CD4-positive, alpha-beta memory T cell (primary cell): ENCODE data around the gene GP1BB. TPM values are rescaled to one million over a fixed set of nuclear protein-coding genes. Genes with fewer than 3 reads are reported as not detected.
"Not testable (repeated sequence)": the region's sequence is repeated elsewhere in the genome, so short reads cannot be mapped to it uniquely, and the experiment has no call there.

Source experiments
- CTCF ChIA-PET: fragments of 350-600 bp; sonication (Branson Sonifier 250); formaldehyde crosslinking; loops from one replicate; lab custom pipeline; 2021; ENCODE audit warnings: inconsistent platforms; ENCODE audit not compliant: partially characterized antibody; lab: Charles Lee
- POLR2A ChIA-PET: fragments of 350-600 bp; sonication (Branson Sonifier 250); formaldehyde crosslinking; loops from one replicate; lab custom pipeline; 2021; ENCODE audit not compliant: partially characterized antibody; lab: Charles Lee
- DNase-seq, 5 donors: peaks; one replicate each; pipeline versions ENCODE4 v3.0.0 to v3.0.0-alpha.2; 2020 to 2022; ENCODE audit warnings: mixed read lengths in 1 of 5
- H3K27ac ChIP-seq: one replicate; pipeline ENCODE4 v1.7.0; 2013; ENCODE audit warnings: low read depth, low read length
- H3K27me3 ChIP-seq: 2 replicates; pipeline ENCODE4 v1.7.0; 2013; ENCODE audit warnings: mild to moderate bottlenecking, low read length, moderate library complexity; ENCODE audit not compliant: insufficient read depth
- H3K36me3 ChIP-seq: 2 replicates; pipeline ENCODE4 v1.7.0; 2013; ENCODE audit warnings: mild to moderate bottlenecking, low read length, moderate library complexity; ENCODE audit not compliant: insufficient read depth
- H3K4me1 ChIP-seq: 2 replicates; pipeline ENCODE4 v1.7.0; 2013; ENCODE audit warnings: mild to moderate bottlenecking, low read length, moderate library complexity; ENCODE audit not compliant: insufficient read depth
- H3K4me3 ChIP-seq, 2 donors: one replicate each; pipeline ENCODE4 v1.7.0; 2013; ENCODE audit warnings: low read length in 2 of 2, mild to moderate bottlenecking in 1 of 2
- H3K9me3 ChIP-seq, 2 donors: one replicate each; pipeline ENCODE4 v1.7.0; 2013; ENCODE audit warnings: low read length in 2 of 2, control low read depth in 1 of 2; ENCODE audit not compliant: control insufficient read depth in 1 of 2
- H3K27ac Mint-ChIP-seq, 7 donors: one replicate each; pipeline ENCODE4 v1.8.0; 2020 to 2021; ENCODE audit warnings: mixed read lengths in 7 of 7, mild to moderate bottlenecking in 6 of 7, inconsistent platforms in 3 of 7, moderate library complexity in 3 of 7
- H3K27me3 Mint-ChIP-seq, 2 donors: one replicate each; pipeline ENCODE4 v1.8.0; 2020 to 2021; ENCODE audit warnings: mixed read lengths in 2 of 2
- H3K36me3 Mint-ChIP-seq, 2 donors: one replicate each; pipeline ENCODE4 v1.8.0; 2020 to 2021; ENCODE audit warnings: mixed read lengths in 2 of 2, inconsistent platforms in 1 of 2, mild to moderate bottlenecking in 1 of 2
- H3K4me1 Mint-ChIP-seq, 4 donors: one replicate each; pipeline ENCODE4 v1.8.0; 2020 to 2021; ENCODE audit warnings: mixed read lengths in 4 of 4, mild to moderate bottlenecking in 1 of 4
- H3K4me3 Mint-ChIP-seq, 8 donors: one replicate each; pipeline ENCODE4 v1.8.0; 2020 to 2021; ENCODE audit warnings: mixed read lengths in 8 of 8, mild to moderate bottlenecking in 7 of 8, moderate library complexity in 6 of 8, inconsistent platforms in 3 of 8
- H3K9me3 Mint-ChIP-seq, 8 donors: one replicate each; pipeline ENCODE4 v1.8.0; 2020 to 2021; ENCODE audit warnings: mixed read lengths in 8 of 8, mild to moderate bottlenecking in 5 of 8, inconsistent platforms in 3 of 8, moderate library complexity in 1 of 8
- intact Hi-C: fragments of 100-400 bp; cut with micrococcal nuclease; formaldehyde crosslinking; loops from one replicate; pipeline ENCODE4 v1.15.1; 2023
- polyA plus RNA-seq, 2 donors: library from polyadenylated mRNA; unstranded; fragments of 300-500 nt; fragmentation: Illumina TruSeq; gene quantifications; one replicate each; pipeline ENCODE4 v1.2.3, GENCODE V29; 2021
- total RNA-seq, 2 experiments: library from RNA; stranded (reverse); gene quantifications; one replicate each; pipeline ENCODE4 v1.2.3, GENCODE V29; 2021

Gene GP1BB
- total and polyA plus RNA-seq, 4 experiments from 2014 or later = not detected

DNA sequence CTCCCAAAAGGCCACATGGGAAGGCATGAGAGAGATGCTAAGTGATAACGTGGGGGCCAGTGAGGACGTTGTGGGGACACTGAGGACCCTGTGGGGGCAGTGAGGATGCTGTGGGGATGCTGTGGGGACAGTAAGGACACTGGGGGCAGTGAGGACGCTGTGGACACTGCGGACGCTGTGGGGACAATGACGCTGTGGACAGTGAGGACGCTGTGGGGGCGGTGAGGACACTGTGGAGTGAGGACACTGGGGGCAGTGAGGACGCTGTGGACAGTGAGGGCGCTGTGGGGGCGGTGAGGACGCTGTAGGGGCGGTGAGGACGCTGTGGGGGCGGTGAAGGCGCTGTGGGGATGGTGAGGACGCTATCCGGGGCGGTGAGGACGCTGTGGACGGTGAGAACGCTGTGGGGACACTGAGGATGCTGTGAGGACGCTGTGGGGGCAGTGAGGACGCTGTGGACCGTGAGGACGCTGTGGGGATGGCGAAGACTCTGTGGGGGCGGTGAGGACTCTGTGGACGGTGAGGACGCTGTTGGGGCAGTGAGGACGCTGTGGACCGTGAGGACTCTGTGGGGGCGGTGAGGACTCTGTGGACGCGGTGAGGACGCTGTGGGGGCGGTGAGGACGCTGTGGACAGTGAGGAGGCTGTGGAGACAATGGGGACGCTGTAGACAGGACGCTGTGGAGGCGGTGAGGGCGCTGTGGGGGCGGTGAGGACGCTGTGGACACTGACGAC, 1.8 kb downstream of the GP1BB start:
- H3K4me3 Mint-ChIP-seq = peak overlapping the region in 6 of 8 donors; percentile 7 to 63 (median 56)
- CTCF ChIA-PET = no interaction called here
- H3K27me3 ChIP-seq = peaks cover 5% of the 10 kb centered on the region

DNA sequence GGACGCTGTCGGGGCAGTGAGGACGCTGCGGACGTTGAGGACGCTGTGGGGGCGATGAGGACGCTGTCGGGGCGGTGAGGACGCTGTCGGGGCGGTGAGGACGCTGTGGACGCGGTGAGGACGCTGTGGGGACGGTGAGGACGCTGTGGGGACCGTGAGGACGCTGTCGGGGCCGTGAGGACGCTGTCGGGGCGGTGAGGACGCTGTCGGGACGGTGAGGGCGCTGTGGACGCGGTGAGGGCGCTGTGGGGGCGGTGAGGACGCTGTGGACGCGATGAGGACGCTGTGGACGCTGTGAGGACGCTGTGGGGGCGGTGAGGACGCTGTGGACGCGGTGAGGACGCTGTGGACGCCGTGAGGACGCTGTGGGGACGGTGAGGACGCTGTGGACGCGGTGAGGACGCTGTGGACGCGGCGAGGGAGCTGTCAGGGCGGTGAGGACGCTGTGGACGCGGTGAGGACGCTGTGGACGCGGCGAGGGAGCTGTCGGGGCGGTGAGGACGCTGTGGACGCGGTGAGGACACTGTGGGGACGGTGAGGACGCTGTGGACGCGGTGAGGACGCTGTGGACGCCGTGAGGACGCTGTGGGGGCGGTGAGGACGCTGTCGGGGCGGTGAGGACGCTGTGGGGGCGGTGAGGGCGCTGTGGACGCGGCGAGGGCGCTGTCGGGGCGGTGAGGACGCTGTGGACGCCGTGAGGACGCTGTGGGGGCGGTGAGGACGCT, 2.9 kb downstream of the GP1BB start:
- peaks cover 20% of the 10 kb centered on the region for H3K4me1 ChIP-seq
- DNase-seq, H3K4me3 Mint-ChIP-seq, intact Hi-C loops, H3K9me3 Mint-ChIP-seq, H3K9me3 ChIP-seq, CTCF ChIA-PET, H3K27me3 ChIP-seq, H3K36me3 Mint-ChIP-seq, H3K27ac ChIP-seq, POLR2A ChIA-PET, H3K36me3 ChIP-seq, H3K4me3 ChIP-seq: not testable (repeated sequence)
- H3K4me1 Mint-ChIP-seq = peaks cover 2 to 20% (median 12%) of the 10 kb centered on the region in 4 donors
- peak overlapping the region in 1 of 7 donors; percentile 31 for H3K27ac Mint-ChIP-seq
- H3K27me3 Mint-ChIP-seq = peaks cover 18 to 21% of the 10 kb centered on the region in 2 donors

More for the DNA sequence above, 1.8 kb downstream of the GP1BB start:
- intact Hi-C loops = no loop called here
- Histone ChIP-seq H3K36me3 (no peaks in the 10 kb centered on the region), H3K9me3 (no peaks in the 10 kb centered on the region), H3K4me3 (no peak overlapping the region), H3K27ac (no peak overlapping the region), H3K4me1 (peaks cover 9% of the 10 kb centered on the region)
- peaks cover 2 to 26% (median 9%) of the 10 kb centered on the region in 4 donors for H3K4me1 Mint-ChIP-seq
- H3K27ac Mint-ChIP-seq = no peak overlapping the region
- POLR2A ChIA-PET = no interaction called here
- H3K9me3 Mint-ChIP-seq = peaks cover 0 to 4% (median 0%) of the 10 kb centered on the region in 8 donors
- H3K36me3 Mint-ChIP-seq = no peaks in the 10 kb centered on the region
- no peak for DNase-seq
- peaks cover 27% of the 10 kb centered on the region in 2 donors for H3K27me3 Mint-ChIP-seq

DNA sequence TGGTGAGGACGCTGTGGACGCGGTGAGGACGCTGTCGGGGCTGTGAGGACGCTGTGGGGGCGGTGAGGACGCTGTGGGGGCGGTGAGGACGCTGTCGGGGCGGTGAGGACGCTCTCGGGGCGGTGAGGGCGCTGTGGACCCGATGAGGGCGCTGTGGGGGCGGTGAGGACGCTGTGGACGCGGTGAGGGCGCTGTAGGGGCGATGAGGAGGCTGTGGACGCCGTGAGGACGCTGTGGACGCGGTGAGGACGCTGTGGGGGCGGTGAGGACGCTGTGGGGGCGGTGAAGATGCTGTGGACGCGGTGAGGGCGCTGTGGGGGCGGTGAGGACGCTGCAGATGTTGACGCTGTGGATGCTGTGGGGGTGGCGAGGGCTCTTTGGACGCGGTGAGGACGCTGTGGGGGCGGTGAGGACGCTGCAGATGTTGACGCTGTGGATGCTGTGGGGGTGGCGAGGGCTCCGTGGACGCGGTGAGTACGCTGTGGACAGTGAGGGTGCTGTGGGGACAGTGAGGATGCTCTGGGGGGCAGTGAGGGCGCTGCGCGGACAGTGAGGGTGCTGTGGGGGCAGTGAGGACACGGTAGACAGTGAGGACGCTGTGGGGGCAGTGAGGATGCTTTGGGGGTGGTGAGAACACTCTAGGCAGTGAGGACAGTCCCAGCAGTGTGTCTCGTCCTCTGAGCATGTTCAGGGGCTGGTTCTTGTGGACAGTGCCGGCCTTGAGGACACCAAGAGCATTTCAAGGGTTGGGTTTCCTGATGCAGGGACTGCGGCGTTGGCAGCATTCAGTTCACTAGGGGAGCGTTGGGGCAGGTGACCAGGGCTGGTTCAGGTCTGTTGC, 4.2 kb downstream of the GP1BB start:
- peak overlapping the region in 1 of 7 donors; percentile 23 for H3K27ac Mint-ChIP-seq
- no peak overlapping the region for H3K27ac ChIP-seq
- peaks cover 14 to 15% of the 10 kb centered on the region in 2 donors for H3K27me3 Mint-ChIP-seq
- H3K4me3 ChIP-seq = no peak overlapping the region
- peaks cover 19% of the 10 kb centered on the region for H3K4me1 ChIP-seq
- peaks cover 2 to 19% (median 11%) of the 10 kb centered on the region in 4 donors for H3K4me1 Mint-ChIP-seq
- no peaks in the 10 kb centered on the region for H3K9me3 ChIP-seq
- no peak for DNase-seq
- ChIA-PET POLR2A (no interaction called here), CTCF (no interaction called here)
- H3K36me3 Mint-ChIP-seq = no peaks in the 10 kb centered on the region
- peaks cover 0 to 4% (median 0%) of the 10 kb centered on the region in 8 donors for H3K9me3 Mint-ChIP-seq
- intact Hi-C loops = no loop called here
- peak overlapping the region in 1 of 8 donors; percentile 52 for H3K4me3 Mint-ChIP-seq
- H3K36me3 ChIP-seq = no peaks in the 10 kb centered on the region
- peaks cover 5% of the 10 kb centered on the region for H3K27me3 ChIP-seq

DNA sequence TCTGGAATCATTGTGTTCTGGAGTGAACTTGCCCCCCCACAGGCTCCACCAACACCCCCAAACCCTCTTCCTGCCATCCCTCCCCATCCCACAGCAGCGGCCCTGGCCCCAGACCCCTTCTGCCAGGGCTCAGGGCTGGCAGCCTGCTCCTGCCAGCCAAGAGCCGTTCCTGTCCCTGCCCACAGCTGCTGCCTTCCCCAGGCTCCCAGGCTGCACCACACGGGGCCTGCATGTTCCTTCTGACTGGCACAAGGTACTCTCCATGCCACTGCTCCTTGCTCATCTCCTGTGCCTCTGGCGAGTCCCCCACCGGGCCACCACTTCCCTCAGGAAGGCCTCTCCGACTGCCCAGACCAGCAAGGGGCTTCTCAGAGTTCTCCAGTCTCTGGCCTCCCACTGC, 4.9 kb downstream of the GP1BB start:
- CTCF ChIA-PET = interaction anchor here (4.9 kb wide), 1 partner anchor 176 kb away, joined by 34 read pairs; no protein-coding TSS in a partner anchor
- Mint-ChIP-seq H3K36me3 (no peaks in the 10 kb centered on the region), H3K4me1 (peaks cover 0 to 16% (median 7%) of the 10 kb centered on the region in 4 donors), H3K27me3 (peaks cover 11 to 12% of the 10 kb centered on the region in 2 donors), H3K27ac (no peak overlapping the region), H3K9me3 (peaks cover 0 to 4% (median 0%) of the 10 kb centered on the region in 8 donors), H3K4me3 (no peak overlapping the region)
- no peak for DNase-seq
- H3K27ac ChIP-seq = no peak overlapping the region
- peaks cover 5% of the 10 kb centered on the region for H3K27me3 ChIP-seq
- POLR2A ChIA-PET = no interaction called here
- H3K4me1 ChIP-seq = peaks cover 11% of the 10 kb centered on the region
- H3K36me3 ChIP-seq = no peaks in the 10 kb centered on the region
- no peak overlapping the region for H3K4me3 ChIP-seq
- intact Hi-C loops = no loop called here
- no peaks in the 10 kb centered on the region for H3K9me3 ChIP-seq

DNA sequence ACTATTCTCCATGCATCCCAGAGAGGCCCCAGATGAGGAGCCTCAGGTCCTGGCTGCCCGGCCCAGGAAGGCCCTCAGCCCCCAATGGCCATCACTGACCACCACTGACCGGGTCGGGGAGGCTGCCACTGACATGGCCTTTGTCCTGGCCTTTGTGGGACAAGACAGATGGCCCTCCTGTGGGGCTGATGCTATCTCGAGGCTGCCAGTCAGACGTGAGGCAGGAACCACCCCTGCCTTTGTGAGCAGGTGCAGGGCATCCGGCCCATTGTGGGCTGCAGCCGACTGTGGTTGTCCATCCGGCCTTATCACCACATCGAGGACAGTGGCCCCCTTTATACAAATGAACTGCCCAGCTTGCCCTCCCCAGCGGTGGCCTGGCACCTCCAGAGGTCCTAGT, 5.5 kb downstream of the GP1BB start:
- intact Hi-C loops = no loop called here
- Histone ChIP-seq H3K36me3 (no peaks in the 10 kb centered on the region), H3K27me3 (peaks cover 5% of the 10 kb centered on the region), H3K9me3 (no peaks in the 10 kb centered on the region), H3K4me1 (peaks cover 11% of the 10 kb centered on the region), H3K27ac (no peak overlapping the region), H3K4me3 (no peak overlapping the region)
- peaks cover 0 to 4% (median 0%) of the 10 kb centered on the region in 8 donors for H3K9me3 Mint-ChIP-seq
- no peak for DNase-seq
- H3K36me3 Mint-ChIP-seq = no peaks in the 10 kb centered on the region
- H3K4me1 Mint-ChIP-seq = peaks cover 0 to 12% (median 6%) of the 10 kb centered on the region in 4 donors
- H3K27ac Mint-ChIP-seq = no peak overlapping the region
- peaks cover 11 to 12% of the 10 kb centered on the region in 2 donors for H3K27me3 Mint-ChIP-seq
- ChIA-PET CTCF (interaction anchor here (1.8 to 4.9 kb wide), 2 partner anchors 158 to 175 kb away, joined by 8 to 34 read pairs; no protein-coding TSS in a partner anchor), POLR2A (no interaction called here)
- H3K4me3 Mint-ChIP-seq = no peak overlapping the region

DNA sequence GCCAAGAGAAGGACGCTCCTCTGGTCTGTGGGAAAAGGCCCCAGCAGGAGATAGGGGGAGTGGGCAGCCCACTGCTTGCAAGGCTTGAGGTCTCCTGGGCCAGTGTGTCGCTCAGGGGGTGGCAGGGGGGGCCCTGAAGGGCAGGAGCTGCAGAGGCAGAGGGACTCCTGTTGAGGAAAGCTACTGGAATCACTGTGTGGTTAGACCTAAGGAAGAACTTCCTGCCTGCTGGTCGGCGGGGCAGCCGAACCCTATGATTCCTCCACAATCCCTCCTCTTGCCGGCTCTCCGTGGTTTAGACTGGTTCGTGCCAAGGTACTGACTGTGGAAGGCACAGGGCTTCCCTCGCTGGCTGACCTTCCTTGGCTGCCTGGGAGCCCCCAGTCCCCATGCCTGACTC, 6.2 kb downstream of the GP1BB start:
- peaks cover 10% of the 10 kb centered on the region in 2 donors for H3K27me3 Mint-ChIP-seq
- intact Hi-C loops = no loop called here
- H3K27ac Mint-ChIP-seq = no peak overlapping the region
- Histone ChIP-seq H3K27me3 (peaks cover 2% of the 10 kb centered on the region), H3K27ac (no peak overlapping the region), H3K9me3 (no peaks in the 10 kb centered on the region), H3K4me3 (no peak overlapping the region), H3K36me3 (no peaks in the 10 kb centered on the region), H3K4me1 (peaks cover 11% of the 10 kb centered on the region)
- CTCF ChIA-PET = interaction anchor here (1.1 to 4.9 kb wide), 9 partner anchors 61 to 219 kb away, joined by 3 to 100 read pairs (median 8); no protein-coding TSS in a partner anchor
- no peak overlapping the region for H3K4me3 Mint-ChIP-seq
- POLR2A ChIA-PET = interaction anchor here (2.3 kb wide), 1 partner anchor 163 kb away, joined by 13 read pairs; no protein-coding TSS in a partner anchor
- H3K9me3 Mint-ChIP-seq = peaks cover 0 to 4% (median 0%) of the 10 kb centered on the region in 8 donors
- H3K4me1 Mint-ChIP-seq = peaks cover 0 to 11% (median 6%) of the 10 kb centered on the region in 4 donors
- H3K36me3 Mint-ChIP-seq = no peaks in the 10 kb centered on the region
- DNase-seq = no peak
